ENCODE results near the gene IMPG2.

GRCh38 chr3:101182734-101183133, 137.6 kb downstream of the IMPG2 start:
- TF ChIP-seq CTCF (conservative IDR thresholded peaks at IDR 0.05; ENCODE audit: low read depth, low read length) (no peak), EZH2 (IDR thresholded peaks at IDR 0.05; ENCODE audit: low read length, unreplicated experiment) (no peak), EZH2phosphoT487 (IDR thresholded peaks at IDR 0.05; ENCODE audit: borderline replicate concordance, low read length) (no peak)
